SK-N-MC (cell line): ENCODE measurements around the gene NADSYN1.

ENCODE experiments used
- EZH2 ChIP-seq: fragments of 200-600 bp; sonication (generic); IDR thresholded peaks from one replicate; pipeline ENCODE4 v1.6.1; 2017; ENCODE audit warnings: antibody characterized with exemption
- FOXP2 ChIP-seq: optimal IDR thresholded peaks from 2 replicates; pipeline ENCODE3; 2011; ENCODE audit warnings: mild to moderate bottlenecking, moderate library complexity; ENCODE audit not compliant: insufficient read depth; ENCODE audit errors: extremely low read length, control extremely low read depth
- POLR2AphosphoS5 ChIP-seq: IDR thresholded peaks from 2 replicates; pipeline ENCODE4 v1.6.1; 2012; ENCODE audit warnings: mild to moderate bottlenecking, low read depth, low read length, borderline replicate concordance

DNA sequence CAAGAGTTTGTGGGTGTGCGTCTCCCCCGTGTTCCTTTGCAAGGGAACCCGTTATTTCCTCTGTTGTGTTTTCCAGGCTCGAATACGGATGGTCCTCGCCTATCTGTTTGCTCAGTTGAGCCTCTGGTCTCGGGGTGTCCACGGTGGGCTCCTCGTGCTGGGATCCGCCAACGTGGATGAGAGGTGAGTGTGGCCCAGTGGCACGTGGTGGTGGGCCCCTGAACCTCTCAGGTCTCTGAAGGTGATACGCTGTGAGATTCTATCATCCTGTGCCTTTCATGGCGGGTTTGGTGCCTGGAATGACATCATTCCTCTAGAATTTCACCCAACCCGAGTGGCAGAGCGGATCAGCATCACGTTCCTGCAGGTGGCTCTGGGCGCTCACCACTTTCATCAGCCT is 32.5 kb downstream of the NADSYN1 start:
- TF ChIP-seq POLR2AphosphoS5 (no peak), EZH2 (no peak), FOXP2 (no peak)
